ENCODE measurements around the gene TLE6.
"Not testable (repeated sequence)": the region's sequence is repeated elsewhere in the genome, so short reads cannot be mapped to it uniquely, and the experiment has no call there.

TLE6 gene

GRCh38 chr19:3020321-3020960 is 43.1 kb downstream of the TLE6 start:
- DNase-seq (ENCODE audit: low read depth, low spot score) = no peak
- H3K4me3 ChIP-seq (ENCODE audit: low read length) = no peak overlapping the region

- H3K4me3 ChIP-seq (ENCODE audit: low read length) = no peak overlapping the region
- no peak for DNase-seq (ENCODE audit: low read depth, low spot score)
These were observed 47.1 kb downstream of the TLE6 start for GRCh38 chr19:3024509-3024869.

GRCh38 chr19:3024870-3025548 is 47.6 kb downstream of the TLE6 start:
- H3K4me3 ChIP-seq (ENCODE audit: low read length) = no peak overlapping the region
- DNase-seq (ENCODE audit: low read depth, low spot score) = no peak

- DNase-seq (ENCODE audit: low read depth, low spot score) = no peak
- no peak overlapping the region for H3K4me3 ChIP-seq (ENCODE audit: low read length)
These were observed 48.2 kb downstream of the TLE6 start for GRCh38 chr19:3025549-3025886.

GRCh38 chr19:3026768-3027167 is 49.4 kb downstream of the TLE6 start:
- DNase-seq (ENCODE audit: low read depth, low spot score) = no peak
- H3K4me3 ChIP-seq (ENCODE audit: low read length) = no peak overlapping the region

- H3K4me3 ChIP-seq (ENCODE audit: low read length) = no peak overlapping the region
- no peak for DNase-seq (ENCODE audit: low read depth, low spot score)
These were observed 49.9 kb downstream of the TLE6 start for GRCh38 chr19:3027292-3027691.

GRCh38 chr19:3027981-3028304 is 50.6 kb downstream of the TLE6 start:
- H3K4me3 ChIP-seq (ENCODE audit: low read length) = no peak overlapping the region; the same call in 1 of the 2 replicates
- no peak for DNase-seq (ENCODE audit: low read depth, low spot score)

- H3K4me3 ChIP-seq (ENCODE audit: low read length) = peak overlapping the region; percentile 58
- no peak for DNase-seq (ENCODE audit: low read depth, low spot score)
These were observed 51.1 kb downstream of the TLE6 start for GRCh38 chr19:3028305-3029064.

GRCh38 chr19:3029065-3029923 is 51.9 kb downstream of the TLE6 start, which contains the start of gene TLE2:
Gene TLE2 (minus strand): TSS chr19:3029280. CDS start chr19:3028904, 376 bp downstream.
- peak within 1 kb of the TSS; percentile 58 for H3K4me3 ChIP-seq (ENCODE audit: low read length)
- no peak for DNase-seq (ENCODE audit: low read depth, low spot score)

GRCh38 chr19:3031607-3031867 is 54.2 kb downstream of the TLE6 start:
- DNase-seq (ENCODE audit: low read depth, low spot score) = no peak
- H3K4me3 ChIP-seq (ENCODE audit: low read length) = no peak overlapping the region

- no peak for DNase-seq (ENCODE audit: low read depth, low spot score)
- no peak overlapping the region for H3K4me3 ChIP-seq (ENCODE audit: low read length)
These were observed 56.4 kb downstream of the TLE6 start for GRCh38 chr19:3033595-3034405.

- no peak overlapping the region for H3K4me3 ChIP-seq (ENCODE audit: low read length)
- no peak for DNase-seq (ENCODE audit: low read depth, low spot score)
These were observed 57.0 kb downstream of the TLE6 start for GRCh38 chr19:3034406-3034655.

GRCh38 chr19:3034656-3035541 is 57.5 kb downstream of the TLE6 start:
- H3K4me3 ChIP-seq (ENCODE audit: low read length) = peak overlapping the region; percentile 82
- peak; percentile 49 for DNase-seq (ENCODE audit: low read depth, low spot score)

GRCh38 chr19:3035542-3036118 is 58.3 kb downstream of the TLE6 start:
- peak; percentile 99 for DNase-seq (ENCODE audit: low read depth, low spot score)
- H3K4me3 ChIP-seq (ENCODE audit: low read length) = peak overlapping the region; percentile 82

- peak; percentile 80 for DNase-seq (ENCODE audit: low read depth, low spot score)
- H3K4me3 ChIP-seq (ENCODE audit: low read length) = peak overlapping the region; percentile 82
These were observed 59.0 kb downstream of the TLE6 start for GRCh38 chr19:3036119-3036976.

- peak overlapping the region; percentile 82 for H3K4me3 ChIP-seq (ENCODE audit: low read length)
These were observed 59.7 kb downstream of the TLE6 start for GRCh38 chr19:3036977-3037544.

GRCh38 chr19:3038214-3038613 is 60.9 kb downstream of the TLE6 start:
- H3K4me3 ChIP-seq (ENCODE audit: low read length) = no peak overlapping the region
- DNase-seq (ENCODE audit: low read depth, low spot score) = no peak

More at GRCh38 chr19:3036977-3037544, 59.7 kb downstream of the TLE6 start:
- not testable (repeated sequence) for DNase-seq (ENCODE audit: low read depth, low spot score)

All from Jurkat, Clone E6-1 (cell line).